Measurements from ENCODE around the gene HIBADH. TPM values are rescaled to one million over a fixed set of nuclear protein-coding genes. Genes with fewer than 3 reads are reported as not detected.
"Not testable (repeated sequence)": the region's sequence is repeated elsewhere in the genome, so short reads cannot be mapped to it uniquely, and the experiment has no call there.

HIBADH gene
- total and polyA plus RNA-seq, 10 donors: 12.4 to 38.6 (median 22.6) TPM

DNA sequence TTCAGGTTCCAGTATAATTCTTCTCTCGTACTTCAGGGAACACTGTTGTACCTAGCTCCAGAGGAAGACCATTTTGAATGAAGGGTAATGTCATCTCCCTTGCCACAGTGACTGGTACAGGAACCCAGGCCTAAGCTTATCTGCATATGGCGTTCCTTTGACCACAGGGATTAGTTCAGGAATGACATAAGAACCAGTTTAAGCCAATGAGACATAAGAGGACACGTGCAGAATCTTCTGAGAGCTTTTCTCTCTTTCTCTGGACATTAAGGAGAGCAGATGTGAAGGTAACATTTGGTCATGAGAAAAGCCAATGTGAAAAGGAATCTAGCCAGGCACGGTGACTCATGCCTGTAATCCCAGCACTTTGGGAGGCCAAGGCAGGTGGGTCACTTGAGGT lies 21.8 kb upstream of the HIBADH start:
- no peak overlapping the region for H3K4me3 ChIP-seq
- no peaks in the 10 kb centered on the region for H3K27me3 ChIP-seq (replicated peaks in 1 of 7)
- no peaks in the 10 kb centered on the region for H3K36me3 ChIP-seq
- H3K4me1 ChIP-seq: no peaks in the 10 kb centered on the region
- no peak overlapping the region for H3K27ac ChIP-seq
- intact Hi-C loops (cut with DNase I; ENCODE audit: low total_unique reads): no loop called here
- WGBS, 5 donors: 80 to 90% (median 85%) methylated on average over 4 of the region's 4 CpGs
- no peak for DNase-seq
- no peak for TF ChIP-seq POLR2AphosphoS5 (IDR thresholded peaks at IDR 0.05)
- no peak for TF ChIP-seq POLR2A (IDR thresholded peaks at IDR 0.05)
- TF ChIP-seq, protein P1, sequence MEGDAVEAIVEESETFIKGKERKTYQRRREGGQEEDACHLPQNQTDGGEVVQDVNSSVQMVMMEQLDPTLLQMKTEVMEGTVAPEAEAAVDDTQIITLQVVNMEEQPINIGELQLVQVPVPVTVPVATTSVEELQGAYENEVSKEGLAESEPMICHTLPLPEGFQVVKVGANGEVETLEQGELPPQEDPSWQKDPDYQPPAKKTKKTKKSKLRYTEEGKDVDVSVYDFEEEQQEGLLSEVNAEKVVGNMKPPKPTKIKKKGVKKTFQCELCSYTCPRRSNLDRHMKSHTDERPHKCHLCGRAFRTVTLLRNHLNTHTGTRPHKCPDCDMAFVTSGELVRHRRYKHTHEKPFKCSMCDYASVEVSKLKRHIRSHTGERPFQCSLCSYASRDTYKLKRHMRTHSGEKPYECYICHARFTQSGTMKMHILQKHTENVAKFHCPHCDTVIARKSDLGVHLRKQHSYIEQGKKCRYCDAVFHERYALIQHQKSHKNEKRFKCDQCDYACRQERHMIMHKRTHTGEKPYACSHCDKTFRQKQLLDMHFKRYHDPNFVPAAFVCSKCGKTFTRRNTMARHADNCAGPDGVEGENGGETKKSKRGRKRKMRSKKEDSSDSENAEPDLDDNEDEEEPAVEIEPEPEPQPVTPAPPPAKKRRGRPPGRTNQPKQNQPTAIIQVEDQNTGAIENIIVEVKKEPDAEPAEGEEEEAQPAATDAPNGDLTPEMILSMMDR (IDR thresholded peaks at IDR 0.05 in 8 of 11, conservative IDR thresholded peaks at IDR 0.05 in 3 of 11): no peak
- H3K9me3 ChIP-seq: peaks cover 0 to 8% (median 0%) of the 10 kb centered on the region in 8 donors

DNA sequence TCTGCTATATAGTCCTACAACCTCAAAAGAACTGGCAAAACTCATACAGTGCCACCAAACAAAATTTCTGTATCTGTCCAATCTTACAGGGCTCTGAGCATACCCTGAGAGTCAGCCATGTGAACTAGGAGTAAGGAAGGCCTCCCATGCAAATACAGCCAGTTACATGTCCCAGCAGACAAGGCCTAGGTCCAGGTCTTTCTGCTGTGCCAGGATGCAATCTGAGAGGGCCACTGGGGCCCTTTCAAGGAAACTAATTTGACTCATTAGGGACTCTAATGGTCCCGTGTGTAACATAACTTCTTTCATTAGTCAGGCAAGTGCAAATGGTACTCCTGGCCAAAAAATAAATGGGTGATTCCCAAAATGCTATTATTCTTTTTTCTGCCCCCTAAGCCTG lies 17.9 kb upstream of the HIBADH start:
- Histone ChIP-seq H3K4me1 (no peaks in the 10 kb centered on the region), H3K9me3 (no peaks in the 10 kb centered on the region), H3K36me3 (no peaks in the 10 kb centered on the region), H3K27me3 (replicated peaks in 1 of 7) (no peaks in the 10 kb centered on the region), H3K27ac (no peak overlapping the region), H3K4me3 (no peak overlapping the region)
- TF ChIP-seq, protein P1 (IDR thresholded peaks at IDR 0.05 in 8 of 11, conservative IDR thresholded peaks at IDR 0.05 in 3 of 11): no peak
- TF ChIP-seq POLR2A (IDR thresholded peaks at IDR 0.05) (no peak), POLR2AphosphoS5 (IDR thresholded peaks at IDR 0.05) (no peak)
- 56 to 92% (median 79%) methylated on average over 1 of the region's 1 CpG for WGBS, 5 donors
- intact Hi-C loops (cut with DNase I; ENCODE audit: low total_unique reads): no loop called here
- DNase-seq: no peak

DNA sequence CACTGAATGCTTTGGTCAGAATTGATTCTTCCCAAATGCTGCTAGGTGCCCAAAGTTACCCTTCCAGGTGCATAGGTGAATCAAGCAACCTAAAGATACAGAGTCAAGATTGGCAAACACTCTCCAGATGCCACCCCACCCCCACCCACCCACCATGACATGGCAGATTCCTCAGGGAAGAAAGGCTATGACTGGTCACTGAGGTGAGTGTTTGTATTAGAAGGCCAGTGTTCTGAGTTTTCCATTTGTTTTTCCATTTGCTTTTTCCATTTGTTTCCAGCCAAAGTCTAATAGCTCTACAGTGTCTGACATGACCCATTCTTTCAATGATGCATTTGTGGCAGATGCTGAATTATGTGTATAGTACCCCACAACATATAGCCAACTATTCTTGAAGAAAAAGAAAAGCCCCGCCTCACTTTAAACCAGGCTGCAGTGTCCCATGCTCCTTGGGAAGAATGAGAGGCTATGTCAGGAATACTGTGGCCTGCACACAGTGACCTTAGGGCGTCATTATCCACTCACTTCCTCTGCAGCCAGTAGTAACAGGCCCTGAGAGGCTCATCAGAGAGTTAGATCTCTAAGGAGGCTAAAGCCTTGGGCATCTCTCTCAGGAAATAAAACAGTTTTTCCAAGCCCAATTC lies 16.1 kb upstream of the HIBADH start:
- Histone ChIP-seq H3K36me3 (no peaks in the 10 kb centered on the region), H3K4me3 (no peak overlapping the region), H3K9me3 (no peaks in the 10 kb centered on the region), H3K27me3 (replicated peaks in 1 of 7) (no peaks in the 10 kb centered on the region), H3K27ac (no peak overlapping the region), H3K4me1 (no peaks in the 10 kb centered on the region)
- intact Hi-C loops (cut with DNase I; ENCODE audit: low total_unique reads): no loop called here
- WGBS, 5 donors: 76 to 88% (median 85%) methylated on average over 2 of the region's 2 CpGs
- DNase-seq: no peak
- no peak for TF ChIP-seq POLR2A (IDR thresholded peaks at IDR 0.05)
- TF ChIP-seq, protein P1 (IDR thresholded peaks at IDR 0.05 in 8 of 11, conservative IDR thresholded peaks at IDR 0.05 in 3 of 11): no peak
- no peak for TF ChIP-seq POLR2AphosphoS5 (IDR thresholded peaks at IDR 0.05)

DNA sequence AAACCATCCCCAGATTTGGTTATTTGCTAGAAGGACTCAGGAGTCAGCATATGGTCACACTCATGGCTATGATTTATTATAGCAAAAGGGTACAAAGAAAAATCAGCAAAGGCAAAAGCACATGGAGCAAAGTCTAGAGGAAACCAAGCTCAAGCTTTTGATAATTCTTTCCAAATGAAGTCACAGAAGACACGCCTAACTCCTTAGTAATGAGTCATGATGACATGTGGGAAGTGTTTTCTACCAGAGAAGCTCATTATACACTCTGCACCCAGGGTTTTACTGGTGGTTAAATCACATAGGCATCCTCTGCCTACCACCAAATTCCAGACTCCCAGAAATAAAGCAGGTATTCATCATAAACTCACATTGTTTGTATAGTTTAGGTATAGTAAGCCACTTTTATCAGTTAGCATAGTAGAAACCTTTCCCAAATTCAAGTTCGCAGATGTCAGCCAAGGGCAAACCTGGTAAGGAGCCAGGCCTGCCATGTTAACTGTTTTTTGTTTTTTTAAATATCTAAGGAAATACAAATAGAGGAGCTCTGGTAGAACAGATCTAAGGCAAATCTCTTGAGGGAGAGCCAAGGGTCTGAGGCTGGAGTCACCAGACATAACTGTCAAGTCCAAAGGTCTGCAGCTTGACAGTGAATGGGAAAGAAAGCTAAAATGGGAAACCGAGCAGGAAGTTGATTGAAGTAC lies 15.4 kb upstream of the HIBADH start:
- H3K36me3 ChIP-seq: no peaks in the 10 kb centered on the region
- H3K9me3 ChIP-seq: no peaks in the 10 kb centered on the region
- no peak overlapping the region for H3K4me3 ChIP-seq
- TF ChIP-seq POLR2AphosphoS5 (IDR thresholded peaks at IDR 0.05) (no peak), POLR2A (IDR thresholded peaks at IDR 0.05) (no peak)
- TF ChIP-seq, protein P1 (IDR thresholded peaks at IDR 0.05 in 8 of 11, conservative IDR thresholded peaks at IDR 0.05 in 3 of 11): no peak
- DNase-seq: no peak
- no peaks in the 10 kb centered on the region for H3K4me1 ChIP-seq
- WGBS, 5 donors: 72 to 93% (median 82%) methylated on average over 3 of the region's 3 CpGs
- intact Hi-C loops (cut with DNase I; ENCODE audit: low total_unique reads): no loop called here
- H3K27me3 ChIP-seq (replicated peaks in 1 of 7): no peaks in the 10 kb centered on the region
- no peak overlapping the region for H3K27ac ChIP-seq

DNA sequence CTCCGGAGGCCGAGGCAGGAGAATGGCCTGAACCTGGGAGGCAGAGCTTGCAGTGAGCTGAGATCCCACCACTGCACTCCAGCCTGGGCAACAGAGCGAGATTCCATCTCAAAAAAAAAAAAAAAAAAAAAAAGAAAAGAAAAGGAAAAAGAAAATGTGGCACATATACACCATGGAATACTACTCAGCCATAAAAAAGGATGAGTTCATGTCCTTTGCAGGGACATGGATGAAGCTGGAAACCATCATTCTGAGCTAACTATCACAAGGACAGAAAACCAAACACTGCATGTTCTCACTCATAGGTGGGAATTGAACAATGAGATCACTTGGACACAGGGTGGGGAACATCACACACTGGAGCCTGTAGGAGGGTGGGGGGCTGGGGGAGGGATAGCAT lies 11.4 kb upstream of the HIBADH start:
- H3K36me3 ChIP-seq; H3K27me3 ChIP-seq (replicated peaks in 1 of 7); H3K27ac ChIP-seq; DNase-seq; H3K4me3 ChIP-seq; H3K4me1 ChIP-seq; intact Hi-C loops (cut with DNase I; ENCODE audit: low total_unique reads); H3K9me3 ChIP-seq: not testable (repeated sequence)
- WGBS, 5 donors: 85 to 100% (median 93%) methylated on average over 3 of the region's 3 CpGs
